DND-41 (cell line): ENCODE results near the gene ELN.

Source experiments
- ATAC-seq: fragments of 200-7000 bp; cut with Tn5 transposase; 3 replicates; pipeline ENCODE4 v1.9.1; 2021; ENCODE audit warnings: low read depth; ENCODE audit not compliant: insufficient read depth
- DNase-seq: peaks from one replicate; pipeline ENCODE4 v3.0.0-alpha.2; 2020
- H2AFZ ChIP-seq: 2 replicates; pipeline ENCODE4 v1.6.0; 2012; ENCODE audit warnings: low read depth, low read length
- H3K27ac ChIP-seq: 2 replicates; pipeline ENCODE4 v1.5.1; 2012; ENCODE audit warnings: low read length, inconsistent platforms
- H3K27me3 ChIP-seq: fragments of 200-600 bp; sonication (generic); 2 replicates; pipeline ENCODE4 v1.6.0; 2012; ENCODE audit warnings: low read length, mild to moderate bottlenecking, inconsistent platforms; ENCODE audit not compliant: insufficient read depth, poor library complexity
- H3K36me3 ChIP-seq: 2 replicates; pipeline ENCODE4 v1.5.1; 2012; ENCODE audit warnings: low read length, inconsistent platforms; ENCODE audit not compliant: insufficient read depth
- H3K4me1 ChIP-seq: 2 replicates; pipeline ENCODE4 v1.5.1; 2012; ENCODE audit warnings: mild to moderate bottlenecking, low read length; ENCODE audit not compliant: insufficient read depth
- H3K4me2 ChIP-seq: 2 replicates; pipeline ENCODE4 v1.6.0; 2012; ENCODE audit warnings: mild to moderate bottlenecking, moderate library complexity, low read length, inconsistent platforms; ENCODE audit not compliant: insufficient read depth
- H3K4me3 ChIP-seq, 2 experiments: fragments of 200-600 bp in 1 of 2; shearing (Covaris generic) in 1 of 2; 2 replicates each; pipeline ENCODE4 v1.5.1; 2012 to 2016; ENCODE audit warnings: inconsistent platforms in 2 of 2, low read length in 2 of 2, mild to moderate bottlenecking in 2 of 2, low read depth in 1 of 2, moderate library complexity in 1 of 2
- H3K79me2 ChIP-seq: 2 replicates; pipeline ENCODE4 v1.6.0; 2012; ENCODE audit warnings: low read length, inconsistent platforms; ENCODE audit not compliant: insufficient read depth
- H3K9ac ChIP-seq: 2 replicates; pipeline ENCODE4 v1.6.0; 2012; ENCODE audit warnings: low read depth, mild to moderate bottlenecking, inconsistent platforms, low read length, moderate library complexity
- H3K9me3 ChIP-seq: 2 replicates; pipeline ENCODE4 v1.5.1; 2012; ENCODE audit warnings: low read length, moderate library complexity, mild to moderate bottlenecking, inconsistent platforms; ENCODE audit not compliant: insufficient read depth, severe bottlenecking
- H4K20me1 ChIP-seq: 2 replicates; pipeline ENCODE4 v1.6.0; 2012; ENCODE audit warnings: low read length; ENCODE audit not compliant: insufficient read depth
- EZH2 ChIP-seq: IDR thresholded peaks from 3 replicates; pipeline ENCODE4 v1.6.1; 2012; ENCODE audit warnings: borderline replicate concordance, low read depth, mild to moderate bottlenecking, moderate library complexity, low read length, inconsistent platforms; ENCODE audit not compliant: severe bottlenecking
- TF ChIP-seq, protein P1 (sequence below): IDR thresholded peaks from 2 replicates; pipeline ENCODE4 v1.5.1; 2012; ENCODE audit warnings: borderline replicate concordance, low read length, moderate library complexity, mild to moderate bottlenecking; ENCODE audit not compliant: poor library complexity, severe bottlenecking; ENCODE audit errors: extremely low read depth

Gene ELN

DNA sequence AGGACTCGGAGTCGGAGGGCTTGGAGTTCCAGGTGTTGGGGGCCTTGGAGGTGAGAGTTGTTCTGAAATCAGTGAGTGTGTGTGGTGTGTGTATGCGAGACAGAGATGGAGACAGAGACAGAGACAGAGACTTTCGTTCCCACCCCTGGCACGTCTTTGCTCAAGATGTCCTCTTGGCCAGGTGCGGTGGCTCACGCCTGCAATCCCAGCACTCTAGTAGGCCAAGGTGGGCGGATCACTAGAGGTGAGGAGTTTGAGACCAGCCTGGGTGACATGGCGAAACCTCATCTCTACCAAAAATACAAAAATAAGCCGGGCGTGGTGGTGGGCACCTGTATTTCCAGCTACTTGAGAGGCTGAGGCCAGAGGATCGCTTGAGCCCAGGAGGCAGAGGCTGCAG is 35.7 kb downstream of the ELN start:
- Histone ChIP-seq H3K9ac (no peak overlapping the region), H3K9me3 (no peaks in the 10 kb centered on the region), H4K20me1 (no peaks in the 10 kb centered on the region), H3K4me3 (no peak overlapping the region), H3K27ac (no peak overlapping the region), H3K4me1 (peaks cover 4% of the 10 kb centered on the region), H3K27me3 (peaks cover 8% of the 10 kb centered on the region), H2AFZ (no peak overlapping the region), H3K36me3 (no peaks in the 10 kb centered on the region), H3K4me2 (no peak overlapping the region), H3K79me2 (no peaks in the 10 kb centered on the region)
- DNase-seq (no peak), ATAC-seq (no peak)
- TF ChIP-seq, protein P1, sequence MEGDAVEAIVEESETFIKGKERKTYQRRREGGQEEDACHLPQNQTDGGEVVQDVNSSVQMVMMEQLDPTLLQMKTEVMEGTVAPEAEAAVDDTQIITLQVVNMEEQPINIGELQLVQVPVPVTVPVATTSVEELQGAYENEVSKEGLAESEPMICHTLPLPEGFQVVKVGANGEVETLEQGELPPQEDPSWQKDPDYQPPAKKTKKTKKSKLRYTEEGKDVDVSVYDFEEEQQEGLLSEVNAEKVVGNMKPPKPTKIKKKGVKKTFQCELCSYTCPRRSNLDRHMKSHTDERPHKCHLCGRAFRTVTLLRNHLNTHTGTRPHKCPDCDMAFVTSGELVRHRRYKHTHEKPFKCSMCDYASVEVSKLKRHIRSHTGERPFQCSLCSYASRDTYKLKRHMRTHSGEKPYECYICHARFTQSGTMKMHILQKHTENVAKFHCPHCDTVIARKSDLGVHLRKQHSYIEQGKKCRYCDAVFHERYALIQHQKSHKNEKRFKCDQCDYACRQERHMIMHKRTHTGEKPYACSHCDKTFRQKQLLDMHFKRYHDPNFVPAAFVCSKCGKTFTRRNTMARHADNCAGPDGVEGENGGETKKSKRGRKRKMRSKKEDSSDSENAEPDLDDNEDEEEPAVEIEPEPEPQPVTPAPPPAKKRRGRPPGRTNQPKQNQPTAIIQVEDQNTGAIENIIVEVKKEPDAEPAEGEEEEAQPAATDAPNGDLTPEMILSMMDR, result no peak
- no peak for TF ChIP-seq EZH2

DNA sequence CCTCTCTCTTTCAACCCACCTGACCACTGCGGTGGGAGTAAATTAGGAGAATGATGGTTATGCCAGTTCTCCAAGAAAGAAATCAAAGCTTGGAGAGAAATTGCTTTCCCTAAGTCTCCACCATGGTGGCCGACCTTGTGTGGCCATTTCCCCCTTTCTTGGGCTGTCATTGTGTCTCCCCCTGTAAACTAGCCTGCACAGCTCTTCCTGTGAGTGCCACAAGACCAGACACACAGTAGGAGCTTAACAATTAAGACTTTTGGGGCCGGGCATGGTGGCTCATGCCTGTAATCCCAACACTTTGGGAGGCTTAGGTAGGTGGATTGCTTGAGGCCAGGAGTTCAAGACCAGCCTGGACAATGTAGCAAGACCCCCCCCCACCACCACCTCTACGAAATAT is 36.7 kb downstream of the ELN start:
- ATAC-seq, result no peak
- H3K4me2 ChIP-seq, result no peak overlapping the region
- H3K27ac ChIP-seq, result no peak overlapping the region
- H3K9ac ChIP-seq, result no peak overlapping the region
- TF ChIP-seq EZH2, result no peak
- TF ChIP-seq, protein P1, result no peak
- H3K9me3 ChIP-seq, result no peaks in the 10 kb centered on the region
- H3K4me3 ChIP-seq, result no peak overlapping the region
- H2AFZ ChIP-seq, result no peak overlapping the region
- H4K20me1 ChIP-seq, result no peaks in the 10 kb centered on the region
- H3K4me1 ChIP-seq, result peaks cover 4% of the 10 kb centered on the region
- H3K27me3 ChIP-seq, result peaks cover 6% of the 10 kb centered on the region
- no peaks in the 10 kb centered on the region for H3K36me3 ChIP-seq
- H3K79me2 ChIP-seq, result no peaks in the 10 kb centered on the region
- no peak for DNase-seq

DNA sequence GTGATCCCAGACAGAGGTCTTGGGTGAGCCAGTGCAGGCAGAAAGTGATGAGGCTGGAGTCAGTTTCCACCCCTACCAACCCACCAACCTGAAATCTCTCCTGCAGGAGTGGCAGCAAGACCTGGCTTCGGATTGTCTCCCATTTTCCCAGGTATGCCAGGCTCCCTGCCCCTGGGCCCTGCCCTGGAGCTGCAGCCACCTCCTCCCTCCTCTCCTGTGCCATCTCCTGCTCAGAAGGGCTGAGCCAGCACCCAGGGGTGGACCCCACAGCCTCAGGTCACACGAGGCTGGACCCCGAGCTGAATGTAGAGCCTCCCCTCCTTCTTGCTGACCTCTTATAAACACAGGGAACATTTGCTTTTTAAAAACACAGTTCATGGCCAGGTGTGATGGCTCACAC is 38.7 kb downstream of the ELN start:
- TF ChIP-seq, protein P1, result no peak
- no peak for TF ChIP-seq EZH2

DNA sequence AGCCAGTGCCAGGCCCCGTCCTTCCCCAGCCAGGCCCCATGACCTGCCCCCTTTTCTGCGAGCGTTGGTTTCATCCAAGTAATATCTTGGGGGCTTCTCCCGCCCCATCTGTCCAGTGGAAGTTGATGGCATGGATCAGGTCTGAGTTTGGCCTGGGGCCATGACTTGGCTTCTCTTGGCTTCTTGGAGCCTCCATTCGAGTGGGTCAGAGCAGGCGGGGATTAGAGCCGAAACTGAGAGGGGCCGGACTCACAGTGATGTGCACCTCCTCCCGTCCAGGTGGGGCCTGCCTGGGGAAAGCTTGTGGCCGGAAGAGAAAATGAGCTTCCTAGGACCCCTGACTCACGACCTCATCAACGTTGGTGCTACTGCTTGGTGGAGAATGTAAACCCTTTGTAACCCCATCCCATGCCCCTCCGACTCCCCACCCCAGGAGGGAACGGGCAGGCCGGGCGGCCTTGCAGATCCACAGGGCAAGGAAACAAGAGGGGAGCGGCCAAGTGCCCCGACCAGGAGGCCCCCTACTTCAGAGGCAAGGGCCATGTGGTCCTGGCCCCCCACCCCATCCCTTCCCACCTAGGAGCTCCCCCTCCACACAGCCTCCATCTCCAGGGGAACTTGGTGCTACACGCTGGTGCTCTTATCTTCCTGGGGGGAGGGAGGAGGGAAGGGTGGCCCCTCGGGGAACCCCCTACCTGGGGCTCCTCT is 40.6 kb downstream of the ELN start:
- Histone ChIP-seq H3K79me2 (no peaks in the 10 kb centered on the region), H4K20me1 (no peaks in the 10 kb centered on the region), H3K36me3 (no peaks in the 10 kb centered on the region), H3K9me3 (no peaks in the 10 kb centered on the region), H3K27me3 (no peaks in the 10 kb centered on the region), H2AFZ (peak overlapping the region; percentile 83), H3K27ac (no peak overlapping the region), H3K4me3 (no peak overlapping the region), H3K4me1 (peaks cover 4% of the 10 kb centered on the region), H3K4me2 (no peak overlapping the region), H3K9ac (no peak overlapping the region)
- TF ChIP-seq, protein P1, result no peak
- no peak for TF ChIP-seq EZH2
- ATAC-seq, result no peak
- no peak for DNase-seq

More for the DNA sequence above, 38.7 kb downstream of the ELN start:
- no peaks in the 10 kb centered on the region for H3K79me2 ChIP-seq
- H3K36me3 ChIP-seq, result no peaks in the 10 kb centered on the region
- H3K4me3 ChIP-seq, result no peak overlapping the region
- peaks cover 4% of the 10 kb centered on the region for H3K4me1 ChIP-seq
- H2AFZ ChIP-seq, result no peak overlapping the region
- DNase-seq (no peak), ATAC-seq (no peak)
- H3K4me2 ChIP-seq, result no peak overlapping the region
- no peaks in the 10 kb centered on the region for H4K20me1 ChIP-seq
- H3K9me3 ChIP-seq, result no peaks in the 10 kb centered on the region
- no peaks in the 10 kb centered on the region for H3K27me3 ChIP-seq
- H3K9ac ChIP-seq, result no peak overlapping the region
- H3K27ac ChIP-seq, result no peak overlapping the region
